ENCODE results near the gene PRKX. TPM values are rescaled to one million over a fixed set of nuclear protein-coding genes. Genes with fewer than 3 reads are reported as not detected.

PRKX gene
- total RNA-seq, 4 donors from 2014 or later = 32.2 to 37.8 (median 34.1) TPM

- H3K4me3 ChIP-seq = no peak overlapping the region
- H3K27me3 ChIP-seq = no peaks in the 10 kb centered on the region
- DNase-seq (ENCODE audit: low spot score in 2 of 2) = no peak
- WGBS, 2 donors = 82 to 83% methylated on average over 8 of the region's 8 CpGs
- TF ChIP-seq POLR2A (IDR thresholded peaks at IDR 0.05) (no peak), EP300 (IDR thresholded peaks at IDR 0.05) (no peak)
- TF ChIP-seq, protein P1, sequence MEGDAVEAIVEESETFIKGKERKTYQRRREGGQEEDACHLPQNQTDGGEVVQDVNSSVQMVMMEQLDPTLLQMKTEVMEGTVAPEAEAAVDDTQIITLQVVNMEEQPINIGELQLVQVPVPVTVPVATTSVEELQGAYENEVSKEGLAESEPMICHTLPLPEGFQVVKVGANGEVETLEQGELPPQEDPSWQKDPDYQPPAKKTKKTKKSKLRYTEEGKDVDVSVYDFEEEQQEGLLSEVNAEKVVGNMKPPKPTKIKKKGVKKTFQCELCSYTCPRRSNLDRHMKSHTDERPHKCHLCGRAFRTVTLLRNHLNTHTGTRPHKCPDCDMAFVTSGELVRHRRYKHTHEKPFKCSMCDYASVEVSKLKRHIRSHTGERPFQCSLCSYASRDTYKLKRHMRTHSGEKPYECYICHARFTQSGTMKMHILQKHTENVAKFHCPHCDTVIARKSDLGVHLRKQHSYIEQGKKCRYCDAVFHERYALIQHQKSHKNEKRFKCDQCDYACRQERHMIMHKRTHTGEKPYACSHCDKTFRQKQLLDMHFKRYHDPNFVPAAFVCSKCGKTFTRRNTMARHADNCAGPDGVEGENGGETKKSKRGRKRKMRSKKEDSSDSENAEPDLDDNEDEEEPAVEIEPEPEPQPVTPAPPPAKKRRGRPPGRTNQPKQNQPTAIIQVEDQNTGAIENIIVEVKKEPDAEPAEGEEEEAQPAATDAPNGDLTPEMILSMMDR (IDR thresholded peaks at IDR 0.05) = no peak
- H3K27ac ChIP-seq = no peak overlapping the region
- H3K4me1 ChIP-seq = no peaks in the 10 kb centered on the region
- H3K36me3 ChIP-seq = no peaks in the 10 kb centered on the region
- H3K9me3 ChIP-seq = no peaks in the 10 kb centered on the region
Measured at GRCh38 chrX:3589474-3589873, 124.0 kb downstream of the PRKX start.

DNA sequence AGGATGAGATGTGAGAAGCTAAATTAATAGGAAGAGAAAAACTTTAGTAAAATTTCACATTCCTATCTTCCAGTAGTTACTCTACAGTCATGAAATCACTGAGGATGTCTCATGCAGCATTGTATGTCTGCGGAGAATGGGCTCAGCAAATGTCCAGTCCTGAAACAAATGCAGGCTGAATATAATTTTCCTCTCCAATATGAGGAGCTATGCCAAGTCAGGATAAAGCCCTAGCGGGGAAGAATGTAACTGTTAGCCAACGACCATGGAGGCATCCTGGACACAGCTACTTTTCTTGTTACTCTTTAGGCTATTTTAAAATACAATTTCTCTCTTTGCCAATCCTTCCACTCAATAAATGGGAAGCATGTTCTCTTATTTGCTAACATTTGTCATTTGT, 127.7 kb downstream of the PRKX start:
- Histone ChIP-seq H3K9me3 (no peaks in the 10 kb centered on the region), H3K27ac (no peak overlapping the region), H3K36me3 (no peaks in the 10 kb centered on the region), H3K4me1 (no peaks in the 10 kb centered on the region), H3K4me3 (no peak overlapping the region), H3K27me3 (no peaks in the 10 kb centered on the region)
- WGBS, 2 donors = 52 to 58% methylated on average over 3 of the region's 3 CpGs
- DNase-seq (ENCODE audit: low spot score in 2 of 2) = no peak
- TF ChIP-seq EP300 (IDR thresholded peaks at IDR 0.05) = no peak
- TF ChIP-seq POLR2A (IDR thresholded peaks at IDR 0.05) = no peak
- TF ChIP-seq, protein P1 (IDR thresholded peaks at IDR 0.05) = no peak

DNA sequence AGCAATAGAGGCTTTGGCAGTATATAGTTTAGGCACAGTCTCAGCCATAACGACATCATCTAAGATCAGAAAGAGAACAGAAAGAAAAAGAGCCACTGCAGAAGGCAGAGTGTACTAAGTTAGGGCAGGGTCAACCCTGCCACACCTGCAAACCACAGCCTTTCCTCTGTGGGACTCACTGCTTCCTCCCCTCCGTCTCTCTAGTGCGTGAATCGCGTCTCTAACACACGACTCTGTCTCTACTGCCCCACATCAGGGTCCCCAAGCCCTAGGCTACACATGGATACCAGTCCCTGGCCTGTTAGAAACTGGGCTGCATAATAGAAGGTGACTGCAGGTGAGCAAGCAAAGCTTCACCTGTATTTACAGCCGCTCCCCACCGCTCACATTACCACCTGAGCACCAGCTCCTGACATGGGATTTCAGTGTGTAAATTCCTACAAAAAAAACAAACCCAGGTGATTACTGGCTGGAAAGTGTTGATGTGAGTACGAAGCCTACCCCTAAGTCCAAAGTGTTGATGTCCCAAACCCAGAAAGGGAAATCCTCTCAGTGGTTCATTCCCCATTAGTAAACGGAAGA, 128.9 kb downstream of the PRKX start:
- Histone ChIP-seq H3K4me1 (no peaks in the 10 kb centered on the region), H3K27me3 (no peaks in the 10 kb centered on the region), H3K4me3 (no peak overlapping the region), H3K27ac (no peak overlapping the region), H3K36me3 (no peaks in the 10 kb centered on the region), H3K9me3 (no peaks in the 10 kb centered on the region)
- no peak for DNase-seq (ENCODE audit: low spot score in 2 of 2)
- TF ChIP-seq POLR2A (IDR thresholded peaks at IDR 0.05) (no peak), EP300 (IDR thresholded peaks at IDR 0.05) (no peak)
- TF ChIP-seq, protein P1 (IDR thresholded peaks at IDR 0.05) = no peak
- WGBS, 2 donors = 77 to 80% methylated on average over 10 of the region's 10 CpGs

DNA sequence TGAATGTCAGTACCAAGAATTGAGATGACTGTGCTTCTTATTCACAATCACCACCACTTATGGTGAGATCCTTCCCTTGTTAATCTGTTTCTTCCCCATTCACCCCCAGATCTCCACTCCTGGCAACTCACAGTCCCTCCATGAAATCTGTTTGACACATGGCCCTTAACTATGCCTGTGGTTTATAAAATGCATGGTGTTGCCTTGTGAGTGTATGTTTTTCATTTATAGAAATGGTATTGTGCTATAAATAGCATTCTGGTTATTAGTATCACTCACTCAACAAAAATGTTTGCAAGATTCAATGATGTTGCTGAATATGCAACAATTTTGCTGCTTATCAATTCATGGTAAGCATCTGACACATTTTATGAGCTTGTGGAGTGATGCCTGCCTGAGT, 131.0 kb downstream of the PRKX start:
- Histone ChIP-seq H3K36me3 (no peaks in the 10 kb centered on the region), H3K4me3 (no peak overlapping the region), H3K27ac (no peak overlapping the region), H3K9me3 (no peaks in the 10 kb centered on the region), H3K27me3 (no peaks in the 10 kb centered on the region), H3K4me1 (no peaks in the 10 kb centered on the region)
- TF ChIP-seq, protein P1 (IDR thresholded peaks at IDR 0.05) = no peak
- TF ChIP-seq POLR2A (IDR thresholded peaks at IDR 0.05) = no peak
- TF ChIP-seq EP300 (IDR thresholded peaks at IDR 0.05) = no peak
- DNase-seq (ENCODE audit: low spot score in 2 of 2) = no peak

GRCh38 chrX:3581609-3582108, 131.8 kb downstream of the PRKX start:
- DNase-seq (ENCODE audit: low spot score in 2 of 2) = no peak
- Histone ChIP-seq H3K27ac (no peak overlapping the region), H3K4me1 (no peaks in the 10 kb centered on the region), H3K36me3 (no peaks in the 10 kb centered on the region), H3K27me3 (no peaks in the 10 kb centered on the region), H3K9me3 (no peaks in the 10 kb centered on the region), H3K4me3 (no peak overlapping the region)
- TF ChIP-seq POLR2A (IDR thresholded peaks at IDR 0.05) (no peak), EP300 (IDR thresholded peaks at IDR 0.05) (no peak)
- TF ChIP-seq, protein P1 (IDR thresholded peaks at IDR 0.05) = no peak
- 65 to 77% methylated on average over 2 of the region's 2 CpGs for WGBS, 2 donors
